Tibial nerve (tissue), 4 donors: ENCODE measurements around the gene FAM20A.

Experiments
- CTCF ChIP-seq, 5 experiments: fragments of 200-600 bp in 3 of 5; fragments of 450-650 bp in 2 of 5; sonication (generic) in 3 of 5; IDR thresholded peaks; one replicate each; pipeline ENCODE4 v1.5.1; 2016 to 2019; ENCODE audit warnings: antibody characterized with exemption in 5 of 5, mild to moderate bottlenecking in 3 of 5, moderate library complexity in 2 of 5
- EP300 ChIP-seq, 2 donors: sonication (generic); formaldehyde crosslinking; IDR thresholded peaks; one replicate each; pipeline ENCODE4 v1.6.1; 2017; ENCODE audit warnings: antibody characterized with exemption in 2 of 2, mild to moderate bottlenecking in 1 of 2
- POLR2A ChIP-seq, 2 donors: fragments of 450-650 bp; IDR thresholded peaks; one replicate each; pipeline ENCODE4 v1.6.1; 2017; ENCODE audit warnings: antibody characterized with exemption in 2 of 2, mild to moderate bottlenecking in 2 of 2, moderate library complexity in 2 of 2

- no peak for TF ChIP-seq POLR2A (IDR thresholded peaks at IDR 0.05)
- TF ChIP-seq CTCF (IDR thresholded peaks at IDR 0.05) = no peak
- TF ChIP-seq EP300 (IDR thresholded peaks at IDR 0.05) = no peak
These were observed 106.1 kb downstream of the FAM20A start for GRCh38 chr17:68495081-68495480.
